Measurements from ENCODE around the gene IFNL1.
"Not testable (repeated sequence)": the region's sequence is repeated elsewhere in the genome, so short reads cannot be mapped to it uniquely, and the experiment has no call there.

Gene IFNL1

DNA sequence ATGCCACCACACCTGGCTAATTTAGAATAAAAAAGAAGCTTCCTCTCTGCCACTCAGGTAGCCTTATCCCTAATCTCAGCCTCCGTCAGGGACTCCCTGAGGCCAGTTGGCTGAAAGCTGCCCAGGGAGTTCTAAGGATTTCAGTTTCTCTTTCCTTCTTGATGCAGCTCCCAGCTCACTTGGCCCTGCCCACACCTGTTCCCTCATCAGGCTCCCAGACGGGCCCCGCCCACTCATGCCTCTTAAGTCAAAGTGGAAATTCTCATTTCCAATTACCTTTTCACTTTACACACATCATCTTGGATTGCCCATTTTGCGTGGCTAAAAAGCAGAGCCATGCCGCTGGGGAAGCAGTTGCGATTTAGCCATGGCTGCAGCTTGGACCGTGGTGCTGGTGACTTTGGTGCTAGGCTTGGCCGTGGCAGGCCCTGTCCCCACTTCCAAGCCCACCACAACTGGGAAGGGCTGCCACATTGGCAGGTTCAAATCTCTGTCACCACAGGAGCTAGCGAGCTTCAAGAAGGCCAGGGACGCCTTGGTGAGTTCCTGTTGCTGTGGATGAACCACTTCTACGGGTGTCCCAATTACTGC lies at the start of gene IFNL1:
Gene IFNL1, plus strand, starts transcription at position 353 of the 591 bp plus-strand sequence. Its CDS starts 15 bp downstream, at position 368.
- DNase-seq: no peak

DNA sequence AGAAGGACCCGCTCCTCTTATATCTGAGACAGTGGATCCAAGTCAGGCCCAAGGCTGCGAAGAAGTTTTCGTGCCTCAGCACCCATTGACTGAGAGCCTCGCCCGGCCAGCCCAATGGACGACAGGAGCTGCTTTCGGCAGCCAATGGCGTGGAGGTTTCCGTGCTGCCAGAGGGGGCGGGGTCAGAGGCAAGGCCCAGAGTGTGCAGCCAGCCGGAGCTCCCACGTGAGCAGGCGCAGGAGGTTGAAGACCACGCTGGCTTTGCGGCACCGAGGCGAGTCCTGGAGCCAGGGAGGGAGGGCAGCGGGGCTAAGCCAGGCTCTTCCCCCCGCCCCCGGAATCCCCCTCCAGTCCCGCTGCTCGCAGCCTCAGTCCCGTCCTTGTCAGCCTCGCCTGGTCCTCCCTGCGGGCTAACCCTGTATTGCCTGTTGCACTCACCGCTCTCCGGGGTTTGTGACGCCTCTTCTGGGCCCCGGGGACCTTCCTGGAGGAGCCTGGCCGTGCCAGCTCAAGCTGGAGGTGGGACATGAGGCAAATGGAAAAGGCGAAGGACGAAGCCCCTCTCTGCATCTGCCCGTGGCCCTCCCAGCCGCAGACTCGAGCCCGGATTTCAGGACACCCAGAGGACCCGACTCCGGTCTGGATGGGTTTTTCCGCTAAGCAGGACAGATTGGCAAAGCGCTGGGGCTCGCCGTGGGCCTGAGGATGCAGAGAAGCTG lies 49.1 kb upstream of the IFNL1 start:
- DNase-seq: no peak

DNA sequence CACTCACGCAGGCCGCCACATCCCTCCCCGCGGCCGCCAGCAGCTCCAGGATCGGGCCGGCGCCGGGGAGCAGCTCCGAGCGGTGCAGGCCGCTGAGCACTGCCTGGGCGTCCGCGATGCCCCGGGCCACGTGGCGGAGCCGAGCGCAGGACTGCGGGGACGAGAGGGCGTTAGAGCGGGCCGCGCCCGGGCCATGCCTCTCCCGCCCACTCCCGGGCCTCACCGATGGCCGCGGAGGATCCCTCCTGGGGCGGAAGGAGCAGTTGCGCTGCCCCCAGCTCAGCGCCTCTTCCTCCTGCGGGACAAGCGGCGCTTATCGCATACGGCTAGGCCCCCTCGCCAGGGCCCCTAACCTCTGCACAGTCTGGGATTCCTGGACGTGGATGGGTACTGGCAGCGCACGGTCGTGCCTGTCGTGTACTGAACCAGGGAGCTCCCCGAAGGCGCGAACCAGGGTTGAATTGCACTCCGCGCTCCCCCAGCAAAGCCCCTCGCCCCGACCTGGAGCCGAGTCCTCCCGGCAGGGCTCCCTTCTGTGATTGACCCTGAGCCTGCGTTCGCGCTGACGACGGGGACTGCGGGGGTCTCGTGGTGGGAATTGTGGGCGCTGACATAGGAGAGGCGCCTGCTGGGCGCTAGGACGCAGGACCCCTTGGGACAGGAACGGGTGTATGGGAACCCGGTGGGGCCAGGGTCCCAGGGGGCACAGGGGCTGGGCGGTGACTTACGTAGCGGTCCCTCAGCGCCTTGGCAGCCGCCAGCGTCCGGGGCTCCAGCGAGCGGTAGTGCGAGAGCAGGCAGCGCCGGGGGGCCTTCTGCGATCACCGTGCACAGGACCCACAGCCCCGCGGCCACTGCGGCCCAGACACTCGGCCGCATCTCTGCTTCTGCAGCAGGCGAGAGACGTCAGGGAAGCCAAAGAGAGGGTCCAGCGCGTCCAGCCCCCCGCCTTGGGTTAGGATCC lies 48.2 kb upstream of the IFNL1 start:
- DNase-seq: no peak

DNA sequence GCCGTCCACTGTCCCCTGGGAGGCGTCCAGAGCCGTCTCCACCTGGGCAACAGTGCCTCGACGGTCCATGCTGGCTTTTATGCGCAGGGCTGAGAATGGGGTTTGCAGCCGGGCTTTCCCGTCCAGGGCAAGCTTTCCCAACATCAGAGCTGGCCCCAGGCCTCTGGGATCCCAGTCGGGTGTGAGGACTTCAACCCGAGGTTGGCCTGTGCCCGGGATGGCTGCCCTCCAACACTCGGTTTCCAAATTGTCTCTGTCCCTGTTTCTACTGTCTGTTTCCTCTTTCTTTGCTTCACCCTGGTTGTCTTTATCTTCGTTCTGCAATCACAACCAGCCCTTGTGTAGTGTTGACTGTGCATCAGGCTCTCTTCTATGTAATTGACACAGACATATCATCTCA lies 47.4 kb upstream of the IFNL1 start, which contains the start of gene IFNL4:
Gene IFNL4, minus strand, starts transcription at position 51 of the 400 bp plus-strand sequence.
- no peak for DNase-seq

DNA sequence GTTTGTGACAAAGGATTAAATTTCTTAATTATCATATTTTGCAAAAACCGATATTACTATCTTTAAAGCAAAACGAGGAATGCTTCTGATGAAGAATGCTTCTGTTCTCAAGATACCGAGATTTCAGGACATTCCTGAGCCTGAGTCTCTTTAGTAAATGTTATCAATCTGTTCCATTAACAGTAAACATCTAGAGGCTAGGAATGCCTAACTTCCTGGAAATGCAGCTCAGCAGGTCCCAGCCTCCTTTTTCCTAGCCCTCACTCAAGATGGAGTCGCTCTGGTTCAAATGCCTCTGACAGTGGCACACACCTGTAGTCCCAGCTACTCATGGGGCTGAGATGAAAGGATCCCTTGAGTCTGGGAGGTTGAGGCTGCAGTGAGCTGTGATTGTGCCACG lies 45.1 kb upstream of the IFNL1 start:
- no peak for DNase-seq

DNA sequence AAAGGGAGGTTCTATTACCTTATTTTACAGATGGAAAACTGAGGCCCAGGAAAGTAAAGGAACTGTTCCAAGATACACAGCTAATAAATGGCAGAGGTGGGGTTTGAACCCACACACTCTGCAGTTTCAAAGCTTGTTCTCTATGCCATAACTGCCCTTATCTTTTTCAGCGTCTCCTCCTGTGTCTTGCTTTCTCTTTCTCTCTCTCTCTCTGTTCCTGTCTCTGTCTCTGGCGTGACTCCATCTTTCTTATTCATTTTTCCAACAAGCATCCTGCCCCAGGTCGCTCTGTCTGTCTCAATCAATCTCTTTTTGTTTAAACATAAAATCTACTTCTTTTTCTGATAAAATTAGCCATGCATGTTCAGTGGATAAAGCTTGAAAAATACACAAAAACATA lies 44.4 kb upstream of the IFNL1 start:
- no peak for DNase-seq

DNA sequence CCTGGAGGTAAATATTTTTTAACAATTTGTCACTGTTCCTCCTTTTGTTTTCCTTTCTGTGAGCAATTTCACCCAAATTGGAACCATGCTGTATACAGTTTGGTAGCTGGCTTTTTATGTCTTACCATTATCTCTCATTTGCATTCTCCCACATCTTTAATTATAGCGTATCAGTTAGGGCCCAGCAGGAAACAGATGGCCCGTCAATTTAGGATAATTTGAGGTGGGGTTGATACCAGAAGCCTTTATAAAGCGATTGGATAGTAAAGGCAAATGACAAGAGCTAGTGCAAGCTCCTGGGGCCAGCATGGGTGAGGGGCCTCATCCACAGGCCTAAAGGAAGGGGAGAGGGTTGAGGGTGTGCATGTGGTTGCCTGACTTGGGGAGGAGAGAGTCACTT lies 43.7 kb upstream of the IFNL1 start:
- peak; percentile 73 for DNase-seq

DNA sequence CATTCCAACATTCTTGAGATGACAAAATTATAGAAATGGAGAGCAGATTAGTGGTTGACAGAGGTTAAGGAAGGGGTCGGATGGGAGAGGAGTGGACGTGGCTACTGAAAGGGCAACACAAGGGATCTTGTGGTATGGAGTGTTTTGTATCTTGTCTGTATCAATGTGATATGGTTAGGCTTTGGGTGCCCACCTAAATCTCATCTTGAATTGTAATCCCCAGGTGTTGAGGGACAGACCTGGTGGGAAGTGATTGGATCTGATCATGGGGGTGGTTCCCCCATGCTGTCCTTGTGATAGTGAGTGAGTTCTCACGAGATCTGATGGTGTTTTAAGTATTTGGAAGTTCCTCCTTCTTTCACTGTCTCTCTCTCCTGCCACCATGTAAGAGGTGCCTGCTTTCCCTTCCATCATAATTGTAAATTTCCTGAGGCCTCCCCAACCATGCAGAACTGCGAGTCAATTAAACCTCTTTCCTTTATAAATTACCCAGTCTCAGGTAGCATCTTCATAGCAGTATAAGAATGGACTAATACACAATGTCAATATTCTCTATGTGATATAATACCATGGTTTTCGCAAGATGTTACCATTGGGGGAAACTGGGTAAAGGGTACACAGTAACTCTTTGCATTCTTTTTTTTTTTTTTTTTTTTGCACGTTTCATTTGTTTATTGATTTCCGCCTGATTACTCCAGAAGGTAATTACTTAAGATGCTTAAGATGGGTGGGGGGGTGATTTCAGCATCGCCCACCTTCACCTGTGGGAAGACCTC lies 42.6 kb upstream of the IFNL1 start:
- no peak for DNase-seq

DNA sequence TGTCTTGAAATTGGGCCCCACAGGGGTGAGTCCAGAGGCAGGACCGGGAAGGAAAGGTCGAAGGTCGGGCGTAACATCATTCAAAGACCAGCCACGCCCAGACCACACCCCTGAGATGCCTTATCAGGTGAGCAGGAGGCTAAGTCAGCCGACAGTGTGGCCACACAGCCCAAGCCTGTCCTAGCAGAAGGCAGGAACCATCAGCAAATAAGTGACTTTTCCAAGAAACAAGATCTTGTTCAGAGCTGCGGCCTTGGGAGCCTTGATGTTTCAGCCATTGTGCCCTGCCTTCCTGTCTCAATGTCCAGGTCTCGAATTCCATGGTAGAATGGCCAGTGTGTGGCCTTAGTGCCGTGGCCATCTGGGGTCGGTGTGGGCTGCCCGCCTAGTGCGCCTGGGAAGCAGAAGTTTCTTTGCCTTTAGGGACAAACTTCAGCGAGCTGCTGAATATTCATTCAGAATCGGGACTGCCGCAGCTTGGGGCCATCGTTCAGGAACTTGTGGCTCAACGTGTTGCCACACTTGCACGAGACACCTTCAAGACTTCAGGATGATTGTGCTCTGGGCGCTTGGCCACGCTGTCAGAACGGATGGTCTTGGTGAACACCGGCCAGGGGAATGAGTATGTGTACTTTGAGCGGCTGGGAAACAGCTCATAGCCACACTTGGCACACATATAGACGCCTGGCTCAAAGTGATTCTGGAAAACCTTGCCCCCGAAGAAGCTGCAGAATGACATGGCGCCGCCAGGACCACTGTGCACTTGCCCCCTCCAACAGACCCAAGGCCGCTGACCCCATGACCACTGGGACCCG lies 41.5 kb upstream of the IFNL1 start:
- no peak for DNase-seq

DNA sequence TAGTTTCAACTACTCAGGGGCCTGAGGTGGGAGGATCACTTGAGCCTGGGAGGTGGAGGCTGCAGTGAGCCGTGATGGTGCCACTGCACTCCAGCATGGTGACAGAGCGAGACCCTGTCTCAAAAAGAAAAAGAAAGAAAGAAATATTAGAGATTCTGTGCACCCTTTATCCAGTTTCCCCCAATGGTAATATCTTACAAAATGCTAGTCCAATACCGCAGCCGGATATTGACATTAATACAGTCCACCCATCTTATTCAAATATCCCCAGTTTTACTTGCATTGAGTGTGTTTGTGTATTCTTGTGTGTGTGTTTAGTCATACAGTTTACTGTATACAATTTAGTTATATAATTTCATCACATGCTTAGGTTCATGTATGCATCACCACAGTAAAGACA lies 39.0 kb upstream of the IFNL1 start:
- no peak for DNase-seq

DNA sequence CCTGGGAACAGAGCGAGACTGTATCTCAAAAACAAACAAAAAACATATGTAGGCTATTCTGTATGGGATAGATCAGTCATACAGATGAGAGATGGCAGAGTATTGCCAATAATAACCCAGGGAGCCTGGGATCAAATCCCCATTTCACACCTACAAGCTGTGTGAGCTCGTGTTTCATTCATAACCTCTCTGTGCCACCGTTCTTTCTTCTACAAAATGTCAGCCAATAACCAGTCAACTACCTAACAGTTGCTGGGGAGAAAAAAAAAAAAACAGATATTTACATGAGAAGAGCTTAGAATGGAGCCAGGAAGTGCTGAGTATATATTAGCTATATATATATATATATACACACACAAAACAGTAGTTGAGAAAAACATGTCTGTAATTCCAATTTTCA lies 34.5 kb upstream of the IFNL1 start:
- DNase-seq: no peak

DNA sequence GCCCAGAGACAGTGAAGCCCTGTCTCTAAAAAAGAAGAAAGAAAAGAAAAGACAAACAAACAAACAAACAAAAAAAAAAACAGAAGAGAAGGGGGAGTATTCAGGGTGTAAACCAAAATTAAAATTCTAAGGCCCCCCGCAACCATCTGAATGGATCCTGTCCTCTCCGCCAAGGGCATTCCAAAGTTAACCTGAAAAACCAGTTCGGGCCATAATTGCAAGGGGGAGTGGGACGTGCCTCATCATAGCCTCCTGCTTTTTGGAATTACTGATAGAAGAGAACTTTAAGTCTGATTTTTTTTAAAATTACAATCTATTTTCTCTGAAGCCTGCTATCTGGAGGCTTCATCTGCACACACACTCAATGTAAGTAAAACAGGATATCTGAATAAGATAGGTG lies 33.7 kb upstream of the IFNL1 start:
- DNase-seq: no peak

DNA sequence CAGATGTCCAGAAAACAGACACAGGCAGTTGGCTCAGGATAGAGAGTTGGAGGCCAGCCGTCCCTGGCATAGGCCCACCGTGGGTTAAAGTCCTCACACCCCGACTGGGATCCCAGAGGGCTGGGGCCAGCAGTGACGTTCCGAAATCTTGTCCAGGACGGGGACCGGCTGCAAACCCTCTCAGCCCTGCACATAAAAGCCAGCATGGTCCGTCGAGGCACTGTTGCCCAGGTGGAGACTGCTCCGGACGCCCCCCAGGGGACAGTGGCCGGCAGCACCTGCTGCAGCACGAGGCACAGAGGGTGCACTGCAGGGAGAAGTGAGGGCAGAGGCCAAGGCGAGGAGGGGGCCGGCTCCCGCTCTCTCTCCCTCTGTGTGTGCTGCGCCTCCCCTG lies 32.3 kb upstream of the IFNL1 start:
- no peak for DNase-seq

DNA sequence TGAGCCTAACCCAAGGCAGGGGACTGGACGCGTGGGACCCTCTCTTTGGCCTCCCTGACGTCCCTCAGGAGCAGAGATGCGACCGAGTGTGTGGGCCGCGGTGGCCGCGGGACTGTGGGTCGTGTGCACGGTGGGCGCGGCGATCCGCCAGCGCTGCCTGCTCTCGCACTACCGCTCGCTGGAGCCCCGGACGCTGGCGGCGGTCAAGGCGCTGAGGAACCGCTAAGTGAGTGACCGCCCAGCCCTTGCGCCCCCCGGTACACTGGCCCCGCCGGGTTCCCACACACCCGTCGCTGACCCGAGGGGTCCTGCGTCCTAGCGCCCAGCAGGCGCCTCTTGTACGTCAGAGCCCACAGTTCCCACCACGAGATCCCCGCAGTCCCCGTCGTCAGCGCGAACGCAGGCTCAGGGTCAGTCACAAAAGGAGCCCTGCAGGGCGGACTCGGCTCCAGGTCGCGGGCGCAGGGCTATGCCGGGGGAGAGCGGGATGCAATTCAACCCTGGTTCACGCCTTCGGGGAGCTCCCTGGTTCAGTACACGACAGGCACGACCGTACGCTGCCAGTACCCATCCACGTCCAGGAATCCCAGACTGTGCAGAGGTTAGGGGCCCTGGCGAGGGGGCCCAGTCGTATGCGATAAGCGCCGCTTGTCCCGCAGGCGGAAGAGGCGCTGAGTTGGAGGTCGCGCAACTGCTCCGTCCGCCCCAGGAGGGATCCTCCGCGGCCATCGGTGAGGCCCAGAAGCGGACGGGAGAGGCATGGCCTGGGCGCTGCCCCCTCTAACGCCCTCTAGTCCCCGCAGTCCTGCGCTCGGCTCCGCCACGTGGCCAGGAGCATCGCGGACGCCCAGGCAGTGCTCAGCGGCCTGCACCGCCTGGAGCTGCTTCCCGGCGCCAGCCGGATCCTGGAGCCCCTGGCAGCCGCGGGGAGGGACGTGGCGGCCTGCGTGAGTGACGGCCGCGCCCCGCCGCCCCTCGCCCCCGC lies 31.6 kb upstream of the IFNL1 start:
- DNase-seq: no peak

DNA sequence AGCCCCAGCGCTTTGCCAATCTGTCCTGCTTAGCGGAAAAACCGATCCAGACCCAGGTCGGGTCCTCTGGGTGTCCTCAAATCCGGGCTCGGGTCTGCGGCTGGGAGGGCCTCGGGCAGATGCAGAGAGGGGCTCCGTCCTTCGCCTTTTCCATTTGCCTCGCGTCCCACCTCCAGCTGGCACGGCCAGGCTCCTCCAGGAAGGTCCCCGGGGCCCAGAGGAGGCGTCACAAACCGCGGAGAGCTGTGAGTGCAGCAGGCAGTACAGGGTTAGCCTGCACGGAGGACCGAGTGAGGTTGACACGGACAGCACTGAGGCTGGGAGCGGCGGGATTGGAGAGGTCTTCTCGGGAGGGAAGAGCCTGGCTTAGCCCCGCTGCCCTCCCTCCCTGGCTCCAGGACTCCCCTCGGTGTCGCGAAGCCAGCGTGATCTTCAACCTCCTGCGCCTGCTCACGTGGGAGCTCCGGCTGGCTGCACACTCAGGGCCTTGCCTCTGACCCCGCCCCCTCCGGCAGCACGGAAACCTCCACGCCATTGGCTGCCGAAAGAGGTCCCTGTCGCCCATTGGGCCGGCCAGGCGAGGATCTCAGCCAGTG lies 30.8 kb upstream of the IFNL1 start:
- DNase-seq: no peak

DNA sequence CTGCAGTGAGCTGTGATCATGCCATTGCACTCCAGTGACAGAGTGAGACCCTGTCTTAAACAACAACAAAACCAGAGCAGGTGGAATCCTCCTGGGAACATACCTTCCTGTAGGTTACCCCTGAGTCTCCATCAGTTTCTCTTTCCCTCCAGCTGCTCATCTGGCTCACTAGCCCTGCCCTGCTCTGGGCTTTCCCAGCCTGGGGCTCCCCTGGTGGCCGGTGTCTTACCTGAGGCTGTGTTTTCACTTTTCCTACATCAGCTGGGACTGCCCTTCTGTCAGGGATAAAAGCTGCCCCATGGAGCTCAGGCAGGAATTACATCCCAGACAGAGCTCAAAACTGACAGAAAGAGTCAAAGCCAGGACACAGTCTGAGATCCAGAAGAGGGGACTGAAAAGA lies 28.1 kb upstream of the IFNL1 start, which contains the start of gene IFNL2:
Gene IFNL2, plus strand, starts transcription at position 312 of the 400 bp plus-strand sequence. CDS start 173 bp downstream, outside the sequence.
- not testable (repeated sequence) for DNase-seq

DNA sequence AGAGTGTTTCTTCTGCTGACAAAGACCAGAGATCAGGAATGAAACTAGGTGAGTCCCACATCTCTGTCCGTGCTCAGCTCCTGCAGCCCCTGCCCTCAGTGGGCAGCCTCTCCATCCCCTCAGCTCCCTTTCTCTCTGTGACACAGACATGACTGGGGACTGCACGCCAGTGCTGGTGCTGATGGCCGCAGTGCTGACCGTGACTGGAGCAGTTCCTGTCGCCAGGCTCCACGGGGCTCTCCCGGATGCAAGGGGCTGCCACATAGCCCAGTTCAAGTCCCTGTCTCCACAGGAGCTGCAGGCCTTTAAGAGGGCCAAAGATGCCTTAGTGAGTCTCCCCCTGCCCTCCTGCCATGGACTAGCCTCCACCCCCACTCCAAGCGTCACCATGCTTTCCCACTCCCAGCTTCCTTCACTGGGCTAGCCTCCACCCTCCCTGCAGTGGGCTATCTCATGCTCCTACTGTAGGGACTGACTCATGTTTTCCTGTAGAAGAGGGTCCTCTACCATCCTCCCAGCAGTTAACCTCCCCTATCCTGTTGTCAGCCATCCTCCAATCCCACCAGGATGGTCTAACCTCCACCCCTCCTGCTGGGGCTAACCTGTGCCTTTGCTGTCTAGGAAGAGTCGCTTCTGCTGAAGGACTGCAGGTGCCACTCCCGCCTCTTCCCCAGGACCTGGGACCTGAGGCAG lies 27.5 kb upstream of the IFNL1 start:
- DNase-seq: not testable (repeated sequence)

DNA sequence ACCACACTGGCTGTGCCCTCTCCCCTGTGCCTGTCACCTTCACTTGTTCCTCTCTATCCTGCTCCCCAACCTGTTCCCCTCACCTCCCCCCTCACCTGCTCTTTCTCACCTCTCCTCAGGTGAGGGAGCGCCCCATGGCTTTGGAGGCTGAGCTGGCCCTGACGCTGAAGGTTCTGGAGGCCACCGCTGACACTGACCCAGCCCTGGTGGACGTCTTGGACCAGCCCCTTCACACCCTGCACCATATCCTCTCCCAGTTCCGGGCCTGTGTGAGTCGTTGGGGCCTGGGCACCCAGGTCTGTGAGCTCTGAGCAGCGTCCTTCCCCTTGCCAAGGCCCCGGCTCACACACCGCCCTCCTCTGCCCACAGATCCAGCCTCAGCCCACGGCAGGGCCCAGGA lies 26.8 kb upstream of the IFNL1 start:
- DNase-seq: not testable (repeated sequence)

Measured in GDM1 (cell line).